GM21529 (cell line): ENCODE measurements around the gene IQCH.

Source experiments
- ATAC-seq: cut with Tn5 transposase; IDR thresholded peaks from one replicate; pipeline ENCODE4 v1.9.1; 2021; ENCODE audit not compliant: unreplicated experiment

IQCH gene

GRCh38 chr15:67254238-67255175 is at the start of gene IQCH, which contains the start of gene AAGAB:
Gene IQCH (plus strand): TSS chr15:67254786. CDS start chr15:67254897, 111 bp downstream.
Gene AAGAB (minus strand): TSS chr15:67254661. CDS start chr15:67254631, 30 bp downstream.
- ATAC-seq, result peak; percentile 94

- ATAC-seq, result no peak
Measured at GRCh38 chr15:67207555-67208207, 46.9 kb upstream of the IQCH start.

GRCh38 chr15:67208396-67208795 is 46.2 kb upstream of the IQCH start:
- ATAC-seq, result no peak

- no peak for ATAC-seq
Measured at GRCh38 chr15:67210555-67211168, 43.9 kb upstream of the IQCH start.

GRCh38 chr15:67212684-67213367 is 41.8 kb upstream of the IQCH start:
- no peak for ATAC-seq

GRCh38 chr15:67215102-67215501 is 39.5 kb upstream of the IQCH start:
- ATAC-seq, result no peak

GRCh38 chr15:67216859-67217258 is 37.7 kb upstream of the IQCH start:
- ATAC-seq, result no peak

- no peak for ATAC-seq
Measured at GRCh38 chr15:67218428-67218827, 36.2 kb upstream of the IQCH start.

- ATAC-seq, result no peak
Measured at GRCh38 chr15:67219288-67219687, 35.3 kb upstream of the IQCH start.

- no peak for ATAC-seq
Measured at GRCh38 chr15:67224889-67225288, 29.7 kb upstream of the IQCH start.

- no peak for ATAC-seq
Measured at GRCh38 chr15:67225336-67225735, 29.2 kb upstream of the IQCH start.

- no peak for ATAC-seq
Measured at GRCh38 chr15:67227431-67227830, 27.2 kb upstream of the IQCH start.

- ATAC-seq, result no peak
Measured at GRCh38 chr15:67227846-67228245, 26.7 kb upstream of the IQCH start.

GRCh38 chr15:67228286-67228685 is 26.3 kb upstream of the IQCH start:
- no peak for ATAC-seq

- ATAC-seq, result no peak
Measured at GRCh38 chr15:67230504-67230903, 24.1 kb upstream of the IQCH start.

GRCh38 chr15:67232591-67232990 is 22.0 kb upstream of the IQCH start:
- ATAC-seq, result no peak

- no peak for ATAC-seq
Measured at GRCh38 chr15:67240235-67241131, 14.1 kb upstream of the IQCH start.

GRCh38 chr15:67241132-67241855 is 13.3 kb upstream of the IQCH start:
- peak; percentile 88 for ATAC-seq

- no peak for ATAC-seq
Measured at GRCh38 chr15:67242708-67243111, 11.9 kb upstream of the IQCH start.
